ENCODE data around the gene NIM1K.

NIM1K gene

GRCh38 chr5:43309122-43309521, 117.1 kb downstream of the NIM1K start:
- Histone ChIP-seq H3K27me3 (ENCODE audit: low read depth, low read length) (no peaks in the 10 kb centered on the region), H3K27ac (ENCODE audit: low read length) (no peak overlapping the region), H3K4me3 (ENCODE audit: low read length) (peak overlapping the region; percentile 99; the same call in 1 of the 2 replicates), H3K4me1 (ENCODE audit: low read length) (peaks cover 71% of the 10 kb centered on the region), H2AFZ (ENCODE audit: low read depth, low read length) (no peak overlapping the region), H3K36me3 (replicated peaks; ENCODE audit: low read depth, low read length) (peaks cover 53% of the 10 kb centered on the region), H3K4me2 (ENCODE audit: low read length) (peak overlapping the region; percentile 96), H4K20me1 (ENCODE audit: insufficient read depth, low read length) (peaks cover 83% of the 10 kb centered on the region), H3K9ac (ENCODE audit: low read length) (0 out of 2 replicates have a peak overlapping the region, but pooled peaks have one; percentile 19), H3K79me2 (ENCODE audit: low read length) (peaks cover 91% of the 10 kb centered on the region), H3K9me3 (ENCODE audit: insufficient read depth, low read length) (no peaks in the 10 kb centered on the region)
- TF ChIP-seq CTCF (IDR thresholded peaks at IDR 0.05; ENCODE audit: low read depth, low read length) (no peak), EZH2phosphoT487 (IDR thresholded peaks at IDR 0.05; ENCODE audit: low read depth) (no peak)

- 0 out of 2 replicates have a peak overlapping the region, but pooled peaks have one; percentile 12 for H3K27ac ChIP-seq (ENCODE audit: low read length)
- peak overlapping the region; percentile 99; the same call in 1 of the 2 replicates for H3K4me3 ChIP-seq (ENCODE audit: low read length)
- peak overlapping the region; percentile 19; the same call in 1 of the 2 replicates for H3K9ac ChIP-seq (ENCODE audit: low read length)
- H3K27me3 ChIP-seq (ENCODE audit: low read depth, low read length), result no peaks in the 10 kb centered on the region
- peaks cover 71% of the 10 kb centered on the region for H3K4me1 ChIP-seq (ENCODE audit: low read length)
- H3K9me3 ChIP-seq (ENCODE audit: insufficient read depth, low read length), result no peaks in the 10 kb centered on the region
- H3K36me3 ChIP-seq (replicated peaks; ENCODE audit: low read depth, low read length), result peaks cover 48% of the 10 kb centered on the region
- TF ChIP-seq CTCF (IDR thresholded peaks at IDR 0.05; ENCODE audit: low read depth, low read length), result no peak
- TF ChIP-seq EZH2phosphoT487 (IDR thresholded peaks at IDR 0.05; ENCODE audit: low read depth), result no peak
- H3K79me2 ChIP-seq (ENCODE audit: low read length), result peaks cover 86% of the 10 kb centered on the region
- H2AFZ ChIP-seq (ENCODE audit: low read depth, low read length), result no peak overlapping the region
- H4K20me1 ChIP-seq (ENCODE audit: insufficient read depth, low read length), result peaks cover 78% of the 10 kb centered on the region
- H3K4me2 ChIP-seq (ENCODE audit: low read length), result peak overlapping the region; percentile 96
Observed at GRCh38 chr5:43309637-43310036, 117.6 kb downstream of the NIM1K start.

DNA sequence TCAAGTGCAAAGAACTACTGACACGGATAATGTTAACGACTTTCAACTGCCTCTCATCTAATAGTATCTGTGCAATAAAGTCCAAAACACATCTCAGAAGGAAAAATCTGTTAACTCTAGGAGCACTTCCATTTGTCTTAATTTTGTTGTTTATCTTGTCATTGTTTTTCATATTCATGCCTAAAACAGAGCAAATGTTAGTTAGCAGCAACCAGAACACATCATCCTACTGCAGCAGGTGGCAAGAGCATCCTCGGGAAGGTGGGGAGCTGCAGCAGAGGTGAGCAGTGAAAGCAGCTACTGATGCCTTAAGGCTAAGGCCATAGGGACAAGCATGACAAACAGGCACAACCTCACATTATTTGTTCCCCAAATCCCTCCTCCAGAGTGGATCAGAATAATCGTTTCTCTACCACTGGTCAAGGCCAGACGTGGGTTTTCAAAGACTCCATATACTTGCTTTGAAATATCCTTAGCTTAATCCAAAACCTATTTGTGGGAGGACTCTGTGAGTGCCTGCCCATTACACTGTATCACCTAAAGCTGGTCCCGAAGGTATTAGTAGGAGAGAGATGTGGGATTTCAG, 120.1 kb downstream of the NIM1K start:
- TF ChIP-seq CTCF (IDR thresholded peaks at IDR 0.05; ENCODE audit: low read depth, low read length) (no peak), EZH2phosphoT487 (IDR thresholded peaks at IDR 0.05; ENCODE audit: low read depth) (no peak)
- H3K9ac ChIP-seq (ENCODE audit: low read length), result peak overlapping the region; percentile 100
- no peak overlapping the region for H2AFZ ChIP-seq (ENCODE audit: low read depth, low read length)
- H3K9me3 ChIP-seq (ENCODE audit: insufficient read depth, low read length), result no peaks in the 10 kb centered on the region
- peak overlapping the region; percentile 98 for H3K27ac ChIP-seq (ENCODE audit: low read length)
- H3K4me3 ChIP-seq (ENCODE audit: low read length), result peak overlapping the region; percentile 99
- peaks cover 55% of the 10 kb centered on the region for H4K20me1 ChIP-seq (ENCODE audit: insufficient read depth, low read length)
- peaks cover 44% of the 10 kb centered on the region for H3K36me3 ChIP-seq (replicated peaks; ENCODE audit: low read depth, low read length)
- peak overlapping the region; percentile 96 for H3K4me2 ChIP-seq (ENCODE audit: low read length)
- H3K4me1 ChIP-seq (ENCODE audit: low read length), result peaks cover 68% of the 10 kb centered on the region
- peaks cover 61% of the 10 kb centered on the region for H3K79me2 ChIP-seq (ENCODE audit: low read length)
- no peaks in the 10 kb centered on the region for H3K27me3 ChIP-seq (ENCODE audit: low read depth, low read length)

GRCh38 chr5:43312699-43313034, 120.6 kb downstream of the NIM1K start:
- H3K79me2 ChIP-seq (ENCODE audit: low read length), result peaks cover 56% of the 10 kb centered on the region
- peak overlapping the region; percentile 99 for H3K4me3 ChIP-seq (ENCODE audit: low read length)
- peak overlapping the region; percentile 98 for H3K27ac ChIP-seq (ENCODE audit: low read length)
- H2AFZ ChIP-seq (ENCODE audit: low read depth, low read length), result no peak overlapping the region
- peak overlapping the region; percentile 100 for H3K9ac ChIP-seq (ENCODE audit: low read length)
- H3K4me1 ChIP-seq (ENCODE audit: low read length), result peaks cover 65% of the 10 kb centered on the region
- no peak for TF ChIP-seq CTCF (IDR thresholded peaks at IDR 0.05; ENCODE audit: low read depth, low read length)
- peak overlapping the region; percentile 96 for H3K4me2 ChIP-seq (ENCODE audit: low read length)
- H3K27me3 ChIP-seq (ENCODE audit: low read depth, low read length), result no peaks in the 10 kb centered on the region
- peaks cover 44% of the 10 kb centered on the region for H3K36me3 ChIP-seq (replicated peaks; ENCODE audit: low read depth, low read length)
- H4K20me1 ChIP-seq (ENCODE audit: insufficient read depth, low read length), result peaks cover 50% of the 10 kb centered on the region
- H3K9me3 ChIP-seq (ENCODE audit: insufficient read depth, low read length), result no peaks in the 10 kb centered on the region

Data from OCI-LY3 (cell line).